OCI-LY7 (cell line): Measurements from ENCODE around the gene PTEN. TPM values are rescaled to one million over a fixed set of nuclear protein-coding genes. Genes with fewer than 3 reads are reported as not detected.
A peak's percentile ranks its signal among the peaks of the same experiment; 100 is the strongest.

Source experiments
- BruUV-seq: library from RNA; stranded (reverse); fragments of 400-500 nt; replicated peaks from 2 replicates; lab custom pipeline; 2021; lab: Mats Ljungman, UMichigan
- CTCF ChIA-PET: fragments of 300-600 bp; sonication (Branson Sonifier 250); formaldehyde crosslinking; loops from one replicate; lab custom pipeline; 2022; ENCODE audit warnings: antibody characterized with exemption; ENCODE audit not compliant: unreplicated experiment; lab: Charles Lee
- POLR2A ChIA-PET: fragments of 300-600 bp; sonication (Branson Sonifier 250); formaldehyde crosslinking; loops from one replicate; lab custom pipeline; 2022; ENCODE audit warnings: antibody characterized with exemption; lab: Charles Lee
- DNase-seq: peaks from one replicate; pipeline ENCODE4 v3.0.0-alpha.2; 2015; ENCODE audit warnings: low spot score
- H2AFZ ChIP-seq: fragments of 200-600 bp; sonication (generic), shearing (Covaris generic); 2 replicates; pipeline ENCODE4 v1.6.1; 2014; ENCODE audit warnings: mild to moderate bottlenecking, antibody characterized with exemption, low read length, moderate library complexity
- H3K27ac ChIP-seq: fragments of 200-600 bp; sonication (generic); 2 replicates; pipeline ENCODE4 v1.5.1; 2014; ENCODE audit warnings: mixed run types, low read depth, mild to moderate bottlenecking, moderate library complexity, low read length, inconsistent platforms; ENCODE audit not compliant: poor library complexity, severe bottlenecking
- H3K36me3 ChIP-seq: fragments of 200-600 bp; sonication (generic); 2 replicates; pipeline ENCODE4 v1.6.1; 2014; ENCODE audit warnings: mild to moderate bottlenecking, antibody characterized with exemption, low read length, moderate library complexity, mixed read lengths; ENCODE audit not compliant: insufficient read depth
- H3K4me1 ChIP-seq: fragments of 200-600 bp; sonication (generic); 2 replicates; pipeline ENCODE4 v1.5.1; 2014; ENCODE audit warnings: mild to moderate bottlenecking, low read length; ENCODE audit not compliant: insufficient read depth, poor library complexity, severe bottlenecking
- H3K4me2 ChIP-seq: fragments of 200-600 bp; sonication (generic); 2 replicates; pipeline ENCODE4 v1.6.1; 2014; ENCODE audit warnings: mild to moderate bottlenecking, low read length
- H3K4me3 ChIP-seq: fragments of 200-600 bp; sonication (generic); 2 replicates; pipeline ENCODE4 v1.5.1; 2014; ENCODE audit warnings: mild to moderate bottlenecking, low read depth, low read length; ENCODE audit not compliant: poor library complexity, severe bottlenecking
- H3K79me2 ChIP-seq: fragments of 200-600 bp; sonication (generic); 2 replicates; pipeline ENCODE4 v1.6.1; 2016; ENCODE audit warnings: low read depth, mild to moderate bottlenecking, low read length, moderate library complexity, mixed read lengths; ENCODE audit not compliant: insufficient read depth
- H3K9me2 ChIP-seq: fragments of 200-600 bp; sonication (generic); 2 replicates; pipeline ENCODE4 v1.6.1; 2016; ENCODE audit warnings: mild to moderate bottlenecking, low read length, mixed read lengths; ENCODE audit not compliant: insufficient read depth
- H3K9me3 ChIP-seq: fragments of 200-600 bp; sonication (generic); 2 replicates; pipeline ENCODE4 v1.6.1; 2014; ENCODE audit warnings: mild to moderate bottlenecking, mixed run types, low read length, mixed read lengths
- H4K20me1 ChIP-seq: fragments of 200-600 bp; sonication (generic); 2 replicates; pipeline ENCODE4 v1.6.1; 2014; ENCODE audit warnings: mild to moderate bottlenecking, antibody characterized with exemption, low read length, moderate library complexity, mixed read lengths; ENCODE audit not compliant: insufficient read depth
- CTCF ChIP-seq: fragments of 200-600 bp; sonication (generic); conservative IDR thresholded peaks from 2 replicates; pipeline ENCODE4 v1.5.1; 2014; ENCODE audit warnings: mild to moderate bottlenecking, antibody characterized with exemption, low read length, moderate library complexity, mixed read lengths
- EZH2phosphoT487 ChIP-seq: fragments of 200-600 bp; sonication (generic); IDR thresholded peaks from 2 replicates; pipeline ENCODE4 v1.6.1; 2018; ENCODE audit warnings: low read depth, borderline replicate concordance, mild to moderate bottlenecking, mixed run types, antibody characterized with exemption, low read length, moderate library complexity, mixed read lengths
- intact Hi-C: fragments of 100-400 bp; cut with micrococcal nuclease; formaldehyde crosslinking; loops from one replicate; pipeline ENCODE4 v1.10.0; 2022; ENCODE audit not compliant: unreplicated experiment
- total RNA-seq, 2 experiments: library from RNA; depleted of rRNA in 1 of 2; stranded (reverse); fragments of >200 nt in 1 of 2; shearing (Covaris generic) in 1 of 2; gene quantifications; 2 replicates each; pipeline ENCODE4 v1.2.3, GENCODE V29; 2014 to 2022

PTEN gene
- total RNA-seq, 2 experiments from 2014 or later = 135 to 173 TPM

- CTCF ChIA-PET = interaction anchor here (0.9 to 3.2 kb wide), 5 partner anchors 115 to 531 kb away, joined by 3 to 36 read pairs (median 8); no protein-coding TSS in a partner anchor
- intact Hi-C loops = loop anchor here (5.0 kb wide), 5 partner anchors 206 to 456 kb away; no protein-coding TSS in a partner anchor
- peaks cover 51% of the 10 kb centered on the region for H3K79me2 ChIP-seq
- H3K4me1 ChIP-seq = peaks cover 19% of the 10 kb centered on the region
- peaks cover 24% of the 10 kb centered on the region for H3K36me3 ChIP-seq
- H3K9me2 ChIP-seq = no peaks in the 10 kb centered on the region
- peaks cover 23% of the 10 kb centered on the region for H4K20me1 ChIP-seq
- POLR2A ChIA-PET = interaction anchor here (0.7 to 6.9 kb wide), 30 partner anchors 10 to 1027 kb away, joined by 3 to 134 read pairs (median 4); no protein-coding TSS in a partner anchor
- H2AFZ ChIP-seq = peak overlapping the region; percentile 64; the same call in 1 of the 2 replicates
- peak overlapping the region; percentile 96 for H3K4me3 ChIP-seq
- TF ChIP-seq CTCF (no peak; the same call in 1 of the 2 replicates), EZH2phosphoT487 (no peak)
- H3K4me2 ChIP-seq = peak overlapping the region; percentile 82
- no TSS peak for BruUV-seq
- H3K27ac ChIP-seq = peak overlapping the region; percentile 94
- H3K9me3 ChIP-seq = no peaks in the 10 kb centered on the region
- DNase-seq = peak; percentile 82
These were observed 1.9 kb upstream of the PTEN start for GRCh38 chr10:87861566-87861952.

GRCh38 chr10:87861953-87862678 is 1.3 kb upstream of the PTEN start:
- Histone ChIP-seq H2AFZ (peak overlapping the region; percentile 64; the same call in 1 of the 2 replicates), H3K4me3 (peak overlapping the region; percentile 96), H3K9me3 (no peaks in the 10 kb centered on the region), H4K20me1 (peaks cover 28% of the 10 kb centered on the region), H3K36me3 (peaks cover 29% of the 10 kb centered on the region), H3K79me2 (peaks cover 56% of the 10 kb centered on the region), H3K4me1 (peaks cover 19% of the 10 kb centered on the region), H3K9me2 (no peaks in the 10 kb centered on the region), H3K27ac (peak overlapping the region; percentile 94), H3K4me2 (peak overlapping the region; percentile 89)
- TF ChIP-seq EZH2phosphoT487 = no peak
- TF ChIP-seq CTCF = no peak; the same call in 1 of the 2 replicates
- ChIA-PET POLR2A (interaction anchor here (0.8 to 6.9 kb wide), 33 partner anchors 10 to 1027 kb away, joined by 3 to 134 read pairs (median 4); partner anchors contain the start of gene ATAD1), CTCF (interaction anchor here (0.5 to 3.2 kb wide), 6 partner anchors 217 to 691 kb away, joined by 3 to 36 read pairs (median 6); no protein-coding TSS in a partner anchor)
- DNase-seq = peak; percentile 99
- intact Hi-C loops = loop anchor here (1.0 to 5.0 kb wide), 11 partner anchors 44 to 1137 kb away; partner anchors contain the start of genes ATAD1 and STAMBPL1
- no TSS peak for BruUV-seq
